NCI-H1694 treated with DMSO at 0.1 percent for 48 hours (cell line): ENCODE data around the gene KIFC1.
A peak's percentile ranks its signal among the peaks of the same experiment; 100 is the strongest.
"Not testable (repeated sequence)": the region's sequence is repeated elsewhere in the genome, so short reads cannot be mapped to it uniquely, and the experiment has no call there.

ENCODE experiments used
- DNase-seq: peaks from one replicate; lab custom pipeline; 2025; lab: John Stamatoyannopoulos, UW

The KIFC1 gene

DNA sequence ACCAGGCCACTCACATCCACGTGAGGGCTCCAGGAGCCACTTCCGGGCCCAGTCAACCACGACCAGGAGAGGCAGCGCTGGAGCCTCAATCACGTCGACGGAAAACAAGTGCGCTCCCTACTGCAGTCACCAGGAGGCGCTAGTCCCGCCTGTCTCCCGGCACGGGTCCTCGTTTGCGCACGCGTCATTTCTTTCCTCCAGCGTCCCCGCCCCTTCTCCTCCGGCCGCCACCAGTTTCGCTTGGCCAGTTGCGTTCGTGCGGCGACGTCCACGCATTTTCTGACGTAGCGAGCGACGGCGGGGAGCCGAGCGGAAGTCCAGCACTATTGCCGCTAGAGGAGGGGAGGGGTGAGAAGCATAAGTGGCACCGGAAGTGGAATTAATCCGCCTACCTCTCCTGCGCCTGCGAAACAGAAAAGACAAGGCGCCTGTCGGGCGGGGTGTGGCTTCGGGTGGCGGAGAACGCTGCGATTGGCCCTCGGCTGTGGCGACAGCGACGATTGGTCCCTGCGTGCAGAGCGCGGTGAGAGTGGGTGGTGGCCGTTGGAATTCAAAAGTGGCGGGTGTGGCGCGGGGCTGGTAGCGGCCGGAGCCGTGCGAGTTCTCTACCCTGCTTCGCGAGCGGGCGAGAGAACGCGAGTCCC, at the start of gene KIFC1:
KIFC1 (plus strand) TSS at position 546 of the 644 bp plus-strand sequence. CDS start 163 bp downstream, outside the sequence.
- peak; percentile 100 for DNase-seq

GRCh38 chr6:33343606-33343952, 48.0 kb upstream of the KIFC1 start:
- DNase-seq, result not testable (repeated sequence)

- DNase-seq, result no peak
Observed at GRCh38 chr6:33343953-33344611, 47.5 kb upstream of the KIFC1 start.

- DNase-seq, result peak; percentile 33
Observed at GRCh38 chr6:33344701-33345697, 46.6 kb upstream of the KIFC1 start.

GRCh38 chr6:33346972-33347371, 44.7 kb upstream of the KIFC1 start:
- not testable (repeated sequence) for DNase-seq

DNA sequence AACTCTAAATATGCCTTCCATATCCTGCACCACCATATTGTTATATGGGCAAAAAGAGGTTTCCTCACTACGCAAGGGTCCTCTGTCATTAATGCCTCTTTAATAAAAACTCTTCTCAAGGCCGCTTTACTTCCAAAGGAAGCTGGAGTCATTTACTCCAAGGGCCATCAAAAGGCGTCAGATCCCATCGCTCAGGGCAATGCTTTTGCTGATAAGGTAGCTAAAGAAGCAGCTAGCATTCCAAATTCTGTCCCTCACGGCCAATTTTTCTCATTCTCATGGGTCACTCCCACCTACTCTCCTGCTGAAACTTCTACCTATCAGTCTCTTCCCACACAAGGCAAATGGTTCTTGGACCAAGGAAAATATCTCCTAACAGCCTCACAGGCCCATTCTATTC, 43.8 kb upstream of the KIFC1 start:
- DNase-seq, result no peak

DNA sequence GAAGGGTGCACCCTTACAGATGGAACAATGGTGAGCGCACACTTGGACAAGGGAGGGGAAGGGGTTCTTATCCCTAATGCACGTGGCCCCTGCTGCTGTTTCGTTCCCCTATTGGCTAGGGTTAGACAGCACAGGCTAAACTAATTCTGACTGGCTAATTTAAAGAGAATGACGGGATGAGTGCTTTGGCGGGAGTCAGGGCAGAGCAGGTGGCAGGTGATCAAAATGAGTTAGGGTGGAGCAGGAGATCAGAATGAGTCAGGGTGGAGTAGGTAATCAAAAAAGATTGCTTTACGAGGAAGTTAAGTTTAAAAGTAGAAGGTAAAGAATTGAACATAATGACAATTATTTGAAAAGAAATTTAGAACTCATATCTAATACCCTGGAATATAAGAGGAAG, 35.8 kb upstream of the KIFC1 start:
- DNase-seq, result not testable (repeated sequence)

GRCh38 chr6:33356295-33356694, 35.3 kb upstream of the KIFC1 start:
- DNase-seq, result no peak

DNA sequence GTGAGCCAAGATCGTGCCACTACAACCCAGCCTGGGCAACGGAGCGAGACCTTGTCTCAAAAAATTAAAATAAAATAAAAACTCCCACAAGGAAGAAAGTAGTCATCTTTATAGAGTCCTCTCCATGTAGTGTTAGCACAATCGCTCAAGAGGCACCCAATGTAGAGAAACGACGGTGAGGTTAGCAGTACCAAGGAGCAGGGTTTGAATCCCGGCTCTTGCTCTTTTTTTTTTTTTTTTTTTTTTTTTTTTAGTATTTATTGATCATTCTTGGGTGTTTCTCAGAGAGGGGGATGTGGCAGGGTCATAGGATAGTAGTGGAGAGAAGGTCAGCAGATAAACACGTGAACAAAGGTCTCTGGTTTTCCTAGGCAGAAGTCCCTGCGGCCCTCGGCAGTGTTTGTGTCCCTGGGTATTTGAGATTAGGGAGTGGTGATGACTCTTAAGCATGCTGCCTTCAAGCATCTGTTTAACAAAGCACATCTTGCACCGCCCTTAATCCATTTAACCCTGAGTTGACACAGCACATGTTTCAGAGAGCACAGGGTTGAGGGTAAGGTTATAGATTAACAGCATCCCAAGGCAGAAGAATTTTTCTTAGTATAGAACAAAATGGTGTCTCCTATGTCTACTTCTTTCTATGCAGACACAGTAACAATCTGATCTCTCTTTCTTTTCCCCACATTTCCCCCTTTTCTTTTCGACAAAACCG, 34.3 kb upstream of the KIFC1 start:
- DNase-seq, result not testable (repeated sequence)

- DNase-seq, result no peak
Observed at GRCh38 chr6:33359331-33359730, 32.3 kb upstream of the KIFC1 start.

DNA sequence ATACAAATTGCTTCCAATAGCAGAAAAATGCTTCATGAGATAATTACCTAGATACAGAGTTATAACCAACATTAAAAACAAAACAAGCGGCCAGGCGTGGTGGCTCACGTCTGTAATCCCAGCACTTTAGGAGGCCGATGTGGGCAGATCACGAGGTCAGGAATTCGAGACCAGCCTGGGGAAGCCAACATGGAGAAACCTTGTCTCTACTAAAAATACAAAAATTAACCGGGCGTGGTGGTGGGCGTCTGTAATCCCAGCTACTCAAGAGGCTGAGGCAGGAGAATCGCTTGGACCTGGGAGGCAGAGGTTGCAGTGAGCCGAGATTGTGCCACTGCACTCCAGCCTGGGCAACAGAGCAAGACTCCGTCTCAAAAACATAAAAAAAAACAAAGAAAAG, 28.1 kb upstream of the KIFC1 start:
- not testable (repeated sequence) for DNase-seq

DNA sequence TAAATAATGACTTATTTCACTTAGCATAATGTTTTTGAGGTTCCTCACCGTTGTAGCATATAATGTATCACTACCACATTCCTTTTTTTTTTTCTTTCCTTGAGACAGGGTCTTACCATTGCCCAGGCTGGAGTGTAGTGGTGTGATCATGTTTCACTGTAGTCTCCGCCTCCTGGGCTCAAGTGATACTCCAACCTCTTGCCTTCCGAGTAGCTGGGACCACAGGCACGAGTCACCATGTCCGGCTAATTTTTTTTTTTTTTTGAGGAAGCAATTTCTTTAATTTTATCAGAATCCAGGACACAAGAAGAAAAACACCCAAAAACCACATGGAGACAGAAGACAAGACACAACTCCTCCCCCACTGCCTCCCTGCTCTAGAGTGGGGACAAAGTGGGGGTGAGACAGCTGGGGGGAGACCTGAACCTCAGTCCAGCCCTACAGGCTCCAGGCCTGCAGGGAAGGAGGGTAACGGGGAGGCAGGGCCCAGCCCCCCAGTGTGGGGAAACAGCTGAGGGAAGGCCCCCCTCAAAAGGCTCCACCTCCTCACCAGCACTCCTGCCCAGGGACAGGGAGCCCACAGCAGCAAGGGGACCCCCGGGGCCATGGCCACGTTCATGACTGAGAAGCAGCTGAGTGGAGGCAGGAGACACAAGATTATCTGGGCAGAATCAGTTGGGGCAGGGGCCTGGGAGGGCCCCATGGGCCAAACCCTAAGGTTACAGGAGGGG, 27.0 kb upstream of the KIFC1 start:
- DNase-seq, result not testable (repeated sequence)

- not testable (repeated sequence) for DNase-seq
Observed at GRCh38 chr6:33365206-33365971, 26.2 kb upstream of the KIFC1 start.

DNA sequence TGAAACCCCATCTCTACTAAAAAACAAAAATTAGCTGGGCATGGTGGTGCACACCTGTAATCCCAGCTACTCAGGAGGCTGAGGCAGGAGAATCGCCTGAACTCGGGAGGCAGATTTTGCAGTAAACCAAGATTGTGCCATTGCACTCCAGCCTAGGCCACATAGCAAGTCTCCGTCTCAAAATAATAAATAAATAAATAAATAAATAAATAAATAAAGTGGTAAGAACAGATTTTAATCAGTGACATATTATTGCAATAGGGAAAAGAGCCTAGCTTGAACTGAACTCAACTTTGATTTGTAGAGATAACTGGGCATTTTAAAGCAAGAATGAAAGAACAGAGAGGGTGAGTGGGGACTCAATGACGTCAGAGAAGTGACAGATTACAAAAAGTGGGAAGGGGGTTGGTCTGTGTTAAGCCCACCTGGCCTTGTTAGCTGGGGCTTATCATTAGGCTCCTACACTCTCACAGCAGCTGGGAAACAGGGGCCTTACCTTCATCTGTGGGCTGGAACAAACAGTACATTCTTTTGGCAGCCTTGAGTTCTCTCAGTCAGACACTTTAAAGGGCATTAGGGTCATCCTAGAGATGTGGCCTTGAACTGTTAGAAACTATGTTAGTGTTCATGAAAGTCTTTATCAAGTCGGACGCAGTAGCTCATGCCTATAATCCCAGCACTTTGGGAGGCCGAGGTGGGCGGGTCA, 24.5 kb upstream of the KIFC1 start:
- no peak for DNase-seq

GRCh38 chr6:33367715-33368025, 24.0 kb upstream of the KIFC1 start:
- DNase-seq, result not testable (repeated sequence)

DNA sequence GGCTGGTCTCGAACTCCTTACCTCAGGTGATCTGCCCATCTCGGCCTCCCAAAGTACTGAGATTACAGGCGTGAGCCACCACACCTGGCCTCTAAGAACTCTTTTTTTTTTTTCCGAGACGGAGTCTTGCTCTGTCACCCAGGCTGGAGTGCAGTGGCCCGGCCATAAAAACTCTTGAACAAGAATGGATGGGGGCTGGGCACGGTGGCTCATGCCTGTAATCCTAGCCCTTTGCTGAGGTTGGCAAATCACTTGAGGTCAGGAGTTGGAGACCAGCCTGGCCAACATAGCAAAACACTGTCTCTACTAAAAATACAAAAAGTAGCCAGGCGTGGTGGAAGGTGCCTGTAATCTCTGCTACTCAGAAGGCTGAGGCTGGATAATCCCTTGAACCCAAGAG, 19.7 kb upstream of the KIFC1 start:
- DNase-seq, result not testable (repeated sequence)

DNA sequence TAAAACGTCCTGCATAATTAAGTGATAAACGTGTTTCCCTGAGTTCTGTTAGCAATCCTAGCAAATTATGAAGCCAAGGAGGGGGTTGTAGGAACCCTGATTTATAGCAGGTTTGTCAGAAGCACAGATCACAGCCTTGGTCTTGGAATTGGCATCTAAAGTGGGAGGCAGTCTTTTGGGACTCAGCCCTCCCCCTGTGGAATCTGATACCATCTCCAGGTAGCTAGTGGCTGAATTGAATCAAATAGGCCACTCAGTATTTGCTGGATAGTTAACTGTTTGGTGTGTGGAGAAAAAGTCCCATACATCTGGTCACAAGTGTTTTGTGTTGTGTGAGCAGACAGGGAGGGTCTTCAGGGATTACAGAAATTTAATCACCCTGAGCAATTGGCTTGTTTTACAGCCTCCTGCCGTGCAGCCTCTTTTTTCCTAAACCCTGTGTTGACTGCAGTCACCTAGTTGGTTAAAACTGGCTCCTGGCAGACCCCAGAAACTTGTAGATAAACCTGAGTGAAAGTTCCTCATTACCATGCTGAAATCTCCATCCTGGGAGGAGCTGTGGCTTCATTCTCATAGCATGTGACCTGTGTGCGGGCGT, 19.0 kb upstream of the KIFC1 start:
- no peak for DNase-seq

DNA sequence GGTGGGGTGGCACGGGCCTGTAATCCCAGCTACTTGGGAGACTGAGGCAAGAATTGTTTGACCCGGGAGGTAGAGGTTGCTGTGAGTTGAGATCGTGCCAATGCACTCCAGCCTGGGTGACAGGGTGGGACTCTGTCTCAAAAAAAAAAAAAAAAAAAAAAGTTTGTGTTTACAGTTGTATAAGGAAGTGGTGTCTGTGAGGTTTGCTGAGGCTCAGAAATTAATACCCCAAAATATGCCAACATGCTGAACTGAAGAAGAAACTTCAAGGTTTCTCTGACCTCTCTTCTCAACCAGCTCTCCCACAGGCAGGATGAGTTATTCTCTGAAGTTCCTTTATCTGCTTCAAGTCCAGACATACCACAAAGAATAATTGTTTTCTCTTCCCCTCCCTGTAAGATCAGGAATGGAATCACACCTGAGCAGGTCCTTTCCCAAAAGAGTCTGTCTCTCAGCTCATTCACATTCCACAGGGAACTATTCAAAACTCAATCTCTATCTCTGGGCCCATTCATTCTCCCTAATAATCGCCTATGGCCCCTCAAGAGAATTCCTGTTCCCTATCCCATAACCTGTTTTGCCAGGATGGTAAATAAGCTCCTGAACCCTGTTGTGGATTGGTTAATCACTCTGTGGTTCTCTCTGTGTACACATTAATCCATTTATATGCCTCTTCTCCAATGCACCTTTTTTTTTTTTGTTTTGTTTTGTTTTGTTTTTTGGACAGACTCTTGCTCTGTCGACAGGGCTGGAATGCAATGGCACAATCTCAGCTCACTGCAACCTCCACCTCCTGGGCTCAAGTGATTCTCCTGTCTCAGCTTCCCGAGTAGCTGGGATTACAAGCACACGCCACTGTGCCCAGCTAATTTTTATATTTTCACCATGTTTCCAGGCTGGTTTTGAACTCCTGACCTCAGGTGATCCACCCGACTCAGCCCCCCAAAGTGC, 17.4 kb upstream of the KIFC1 start:
- DNase-seq, result no peak
